C1 segment of cervical spinal cord (tissue), 14 donors: ENCODE results near the gene ACO2.
"Not testable (repeated sequence)": the region's sequence is repeated elsewhere in the genome, so short reads cannot be mapped to it uniquely, and the experiment has no call there.

ENCODE experiments used
- DNase-seq, 14 donors: peaks; one replicate each; lab custom pipeline; 2025; lab: John Stamatoyannopoulos, UW

The ACO2 gene

DNA sequence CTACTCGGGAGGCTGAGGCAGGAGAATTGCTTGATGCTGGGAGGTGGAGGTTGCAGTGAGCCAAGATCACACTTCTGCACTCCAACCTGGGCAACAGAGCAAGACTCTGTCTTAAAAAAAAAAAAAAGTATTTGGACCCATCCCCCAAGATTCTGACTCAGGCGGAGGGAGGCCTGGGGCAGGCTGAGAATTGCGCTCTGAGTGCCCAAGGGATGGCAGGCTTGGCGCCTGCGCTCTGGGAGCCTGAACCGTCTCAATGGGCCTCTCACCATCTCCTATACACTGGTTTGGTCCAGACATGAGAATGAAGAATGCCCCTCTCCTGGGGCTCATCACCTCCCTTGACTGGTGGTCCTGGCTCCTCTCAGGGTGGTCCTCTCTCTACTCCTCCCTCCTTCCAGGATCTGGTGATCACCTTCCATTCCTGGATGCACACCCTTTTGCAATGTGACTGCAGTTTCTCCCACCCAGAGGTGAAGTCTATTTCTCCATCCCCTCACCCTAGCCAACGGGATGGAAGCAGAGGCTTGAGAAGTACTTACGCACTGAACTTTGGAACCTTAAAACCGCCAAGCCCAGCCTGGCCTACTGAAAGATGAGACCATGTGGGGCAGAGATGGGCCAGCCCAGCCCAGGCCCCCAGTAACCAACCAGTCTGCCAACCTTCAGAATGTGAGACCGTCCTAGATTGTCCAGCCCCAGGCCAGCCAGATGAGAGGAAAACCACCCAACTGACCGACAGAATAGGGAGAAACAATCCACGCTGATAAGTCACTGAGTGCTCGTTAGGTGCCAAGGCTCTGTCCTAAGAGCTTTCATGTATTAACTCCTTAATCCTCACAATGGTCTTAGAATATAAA lies 70.5 kb downstream of the ACO2 start:
- peak in 2 of 14 donors; percentile 29 to 34 for DNase-seq

DNA sequence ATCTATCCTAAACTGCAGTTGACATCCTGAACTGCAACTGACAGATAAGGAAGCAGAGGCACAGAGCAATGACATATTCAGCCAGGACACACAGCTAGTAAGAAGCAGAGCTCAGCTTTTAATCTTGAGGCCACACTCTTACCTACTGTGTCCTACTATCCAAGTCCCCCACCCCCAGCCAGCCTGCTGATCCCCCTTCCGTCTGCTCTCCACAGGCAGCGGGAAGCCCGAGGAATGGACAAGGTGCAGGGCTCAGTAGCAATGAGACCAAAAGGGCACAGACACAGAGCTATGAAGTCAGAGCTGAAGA lies 71.0 kb downstream of the ACO2 start:
- DNase-seq: no peak

DNA sequence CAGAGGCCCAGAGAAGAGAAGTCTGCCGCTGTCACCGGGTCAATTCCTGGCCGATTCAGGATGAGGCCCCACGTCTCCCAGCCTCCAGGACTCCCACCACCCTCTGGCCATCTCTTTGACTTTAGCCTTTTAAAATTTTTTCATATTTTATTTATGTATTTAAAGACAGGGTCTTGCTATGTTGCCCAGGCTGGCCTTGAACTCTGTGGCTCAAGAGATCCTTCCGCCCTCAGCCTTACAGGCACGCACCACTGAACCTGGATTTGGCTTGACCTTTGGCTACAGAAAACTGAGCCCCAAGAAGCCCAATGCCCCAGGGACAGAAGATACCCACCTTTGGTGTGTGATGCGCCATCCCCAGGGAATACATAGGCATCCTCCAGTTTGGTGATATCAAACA lies 71.4 kb downstream of the ACO2 start:
- DNase-seq: no peak

DNA sequence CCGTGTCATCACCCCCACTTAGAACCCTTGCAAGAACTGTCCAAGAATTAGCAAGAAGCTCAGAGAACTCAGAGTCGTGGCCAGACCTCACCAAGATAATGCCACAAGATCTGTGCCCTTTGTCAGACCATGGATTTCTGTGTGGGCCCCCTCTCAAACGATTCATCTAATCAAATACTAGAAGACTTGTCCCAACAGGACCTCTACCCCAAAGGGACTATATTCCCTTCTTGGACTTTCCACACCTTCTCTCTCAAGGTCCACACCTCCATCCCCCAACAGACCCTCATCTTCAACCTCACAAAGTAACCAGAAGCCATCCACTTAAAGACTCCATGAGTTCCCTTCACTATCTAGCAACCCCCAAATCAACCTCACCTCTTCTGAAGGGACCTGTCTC lies 72.6 kb downstream of the ACO2 start:
- no peak for DNase-seq

DNA sequence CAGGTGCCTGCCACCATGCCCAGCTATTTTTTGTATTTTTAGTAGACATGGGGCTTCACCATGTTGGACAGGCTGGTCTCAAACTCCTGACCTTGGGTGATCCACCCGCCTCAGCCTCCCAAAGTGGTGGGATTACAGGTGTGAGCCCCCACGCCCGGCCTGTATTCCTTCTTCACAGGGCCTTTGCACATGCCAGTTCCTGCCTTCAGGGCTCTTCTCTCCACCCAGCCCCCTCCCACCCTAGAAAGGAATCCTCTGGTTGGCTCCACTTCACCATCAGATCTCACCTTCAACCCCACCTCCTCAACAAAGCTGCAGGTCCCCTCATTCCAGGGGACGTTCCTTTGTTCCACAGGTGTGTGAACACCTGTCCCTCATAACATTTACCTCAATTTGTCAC lies 73.3 kb downstream of the ACO2 start:
- no peak for DNase-seq

DNA sequence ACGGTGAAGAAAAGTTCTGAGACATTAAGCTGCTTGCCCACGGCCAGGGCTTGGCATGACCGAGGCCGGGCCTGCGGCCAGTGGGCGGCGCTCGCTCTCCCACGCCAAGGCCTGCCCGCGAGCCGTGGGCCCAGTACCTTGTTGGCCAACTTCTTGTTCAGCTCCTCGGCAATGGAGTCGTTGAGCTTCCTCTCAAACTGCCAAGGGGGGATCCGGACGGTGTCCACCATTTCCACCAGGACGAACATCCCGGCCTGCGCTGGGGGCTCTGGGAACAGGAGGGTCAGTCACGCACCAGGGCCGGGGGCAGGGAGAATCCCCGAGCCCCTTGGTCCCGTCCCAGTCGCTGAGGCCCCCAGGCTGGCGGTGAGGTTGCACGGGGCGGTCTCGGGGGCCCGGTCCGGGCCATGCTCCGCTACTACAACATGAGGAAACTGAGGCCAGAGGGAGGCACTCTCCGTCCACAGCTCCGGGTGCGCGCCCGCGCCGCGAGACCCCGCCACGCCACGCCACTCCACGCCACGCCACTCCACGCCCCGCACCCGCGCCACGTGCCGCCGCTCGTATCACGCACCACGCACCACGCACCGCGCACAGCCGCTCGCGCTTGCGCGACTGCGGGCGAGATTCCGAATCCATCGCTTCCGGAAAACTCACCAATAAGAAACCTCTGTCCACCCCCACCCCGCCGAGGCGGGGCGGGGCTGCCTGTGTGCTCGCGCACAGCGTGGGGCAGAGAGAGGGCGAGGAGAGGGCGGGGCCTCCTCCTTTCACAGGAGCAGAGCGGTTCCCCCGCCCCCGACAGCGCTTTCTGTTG lies 75.1 kb downstream of the ACO2 start, which contains the start of gene POLR3H:
POLR3H (minus strand) TSS at position 617 of the 817 bp plus-strand sequence; CDS start at position 248, 369 bp downstream.
- peak; percentile 68 to 99 (median 92) for DNase-seq

DNA sequence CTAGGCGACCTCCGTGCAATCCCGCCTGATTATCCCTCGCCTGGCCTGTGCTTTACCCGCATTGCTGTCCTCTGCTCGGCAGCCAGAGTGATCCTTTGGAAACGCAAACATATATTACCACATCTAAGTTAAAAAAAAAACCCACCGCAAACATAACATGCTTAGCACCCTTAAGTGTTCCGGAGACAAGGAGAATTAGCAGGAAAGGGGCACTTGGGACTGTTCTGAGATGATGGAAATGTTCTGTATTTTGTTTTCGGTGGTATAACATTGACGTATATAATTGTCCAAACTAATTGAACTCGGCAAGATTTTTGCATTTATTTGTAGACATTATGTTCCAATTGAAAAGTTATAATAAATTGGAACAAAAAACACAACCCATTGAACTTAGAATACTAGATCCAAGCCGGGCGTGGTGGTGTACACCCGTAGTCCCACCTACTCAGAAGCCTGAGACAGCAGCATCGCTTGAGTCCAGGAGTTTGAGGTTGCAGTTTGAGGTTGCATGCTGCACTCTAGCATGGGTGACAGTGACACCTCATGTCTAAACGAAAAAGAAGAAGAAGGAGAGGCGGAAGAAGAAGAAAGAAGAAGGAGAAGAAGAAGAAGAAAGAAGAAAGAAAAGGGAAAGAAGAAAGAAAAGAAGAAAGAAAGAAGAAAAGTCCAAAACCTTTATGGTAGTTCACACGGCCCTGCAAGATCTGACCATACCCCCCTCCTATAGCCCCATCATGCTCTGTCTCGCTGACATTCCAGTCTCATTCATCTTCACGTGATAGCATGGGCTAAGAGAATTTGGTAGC lies 76.0 kb downstream of the ACO2 start:
- no peak for DNase-seq

DNA sequence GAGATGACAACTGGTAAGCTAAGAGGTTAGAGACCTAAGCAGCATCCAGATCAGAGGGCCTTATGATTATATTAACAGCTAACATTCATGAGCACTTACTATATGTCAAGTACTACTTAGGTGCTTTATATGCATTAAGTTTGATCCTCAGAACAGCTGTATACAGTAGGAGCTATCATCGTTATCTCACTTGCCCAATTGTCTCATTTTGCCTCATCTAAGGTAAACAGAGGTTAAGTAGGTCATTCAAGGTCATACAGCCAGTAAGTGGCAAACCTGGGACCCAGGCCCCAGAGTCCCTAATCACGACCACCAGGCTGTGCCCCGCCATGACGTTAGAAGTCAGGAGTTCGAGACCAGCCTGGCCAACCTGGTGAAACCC lies 79.9 kb downstream of the ACO2 start:
- no peak for DNase-seq

DNA sequence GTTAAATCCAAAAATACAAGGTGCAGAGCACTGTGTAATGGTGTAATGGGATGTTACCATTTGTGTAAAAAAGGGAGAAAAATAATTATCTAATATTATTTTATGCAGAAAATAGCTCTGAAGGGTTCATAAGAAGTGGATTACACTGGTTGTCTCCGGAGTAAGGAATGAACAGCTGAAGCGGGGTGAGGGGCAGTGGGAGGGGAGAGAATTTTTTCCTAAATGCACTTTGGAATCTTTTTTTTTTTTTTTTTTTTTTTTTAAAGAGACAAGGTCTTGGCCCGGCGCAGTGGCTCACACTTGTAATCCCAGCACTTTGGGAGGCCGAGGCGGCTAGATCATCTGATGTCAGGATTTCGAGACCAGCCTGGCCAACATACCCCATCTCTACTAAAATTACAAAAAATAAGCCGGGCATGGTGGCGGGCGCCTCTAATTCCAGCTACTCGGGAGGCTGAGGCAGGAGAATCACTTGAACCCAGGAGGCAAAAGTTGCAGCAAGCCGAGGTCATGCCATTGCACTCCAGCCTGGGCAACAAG lies 82.1 kb downstream of the ACO2 start:
- no peak for DNase-seq

DNA sequence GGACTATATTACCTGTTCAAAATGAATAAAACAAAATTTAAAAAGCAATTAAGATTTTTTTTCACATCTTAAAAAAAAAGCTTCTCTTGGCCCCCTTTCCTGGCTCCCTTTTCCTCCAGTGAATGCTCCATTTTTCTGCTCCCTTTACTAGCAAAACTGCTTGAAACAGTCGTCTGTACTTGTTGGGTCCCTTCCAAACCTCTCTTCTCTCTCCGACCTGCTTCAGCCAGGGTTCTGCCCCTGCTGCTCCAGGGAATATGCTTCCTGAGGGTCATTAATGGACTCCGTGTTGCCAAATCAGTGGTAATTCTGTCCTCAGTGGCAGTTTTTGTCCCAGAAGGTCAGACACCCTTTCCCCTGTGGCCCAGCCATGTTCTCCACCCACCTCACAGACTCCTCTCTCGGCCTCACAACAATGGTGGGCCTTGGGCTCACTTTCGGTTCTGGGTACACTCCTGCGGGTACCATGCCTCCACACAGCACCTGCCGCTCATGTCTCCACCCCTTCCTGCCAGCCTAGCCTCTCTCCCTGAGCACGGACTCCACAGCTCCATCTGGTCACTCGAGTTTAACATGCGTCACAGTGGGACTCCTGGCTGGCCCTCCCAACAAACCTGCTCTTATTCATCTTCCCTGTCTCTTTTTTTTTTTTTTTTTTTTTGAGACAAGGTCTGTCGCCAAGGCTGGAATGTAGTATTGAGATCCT lies 83.1 kb downstream of the ACO2 start:
- DNase-seq: peak in 1 of 14 donors; percentile 79

DNA sequence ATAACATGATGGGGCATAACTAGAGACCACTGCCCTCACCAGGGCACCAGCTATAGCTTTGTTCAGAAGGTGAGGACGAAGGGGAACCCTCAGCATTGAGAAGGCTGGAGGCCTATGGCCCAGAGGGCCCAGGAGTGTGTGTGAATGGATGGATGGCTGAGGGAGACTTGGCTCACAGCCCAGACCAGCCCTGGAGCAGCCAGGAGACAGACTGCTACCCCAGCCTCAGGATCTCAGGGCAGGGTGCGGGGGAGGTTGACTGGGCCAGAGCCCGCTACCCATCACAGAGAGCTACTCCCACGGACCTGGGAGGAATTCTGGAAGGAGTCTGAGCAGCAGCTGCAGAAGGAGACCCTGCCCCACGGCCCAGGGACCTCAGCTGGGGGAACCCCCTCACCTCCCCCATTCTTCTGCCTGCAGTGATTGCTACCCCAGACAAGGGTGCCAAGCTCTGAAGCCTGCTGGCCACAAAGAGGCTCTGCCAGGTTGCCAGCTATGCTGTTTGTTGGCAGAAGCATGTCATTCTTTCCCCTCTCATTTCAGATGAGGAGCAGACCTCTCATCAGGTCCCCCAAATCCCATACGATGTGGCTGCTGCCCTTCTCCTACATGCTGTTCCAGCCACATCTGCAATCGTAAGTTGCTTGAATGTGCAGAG lies 86.5 kb downstream of the ACO2 start:
- peak in 1 of 14 donors; percentile 39 for DNase-seq

DNA sequence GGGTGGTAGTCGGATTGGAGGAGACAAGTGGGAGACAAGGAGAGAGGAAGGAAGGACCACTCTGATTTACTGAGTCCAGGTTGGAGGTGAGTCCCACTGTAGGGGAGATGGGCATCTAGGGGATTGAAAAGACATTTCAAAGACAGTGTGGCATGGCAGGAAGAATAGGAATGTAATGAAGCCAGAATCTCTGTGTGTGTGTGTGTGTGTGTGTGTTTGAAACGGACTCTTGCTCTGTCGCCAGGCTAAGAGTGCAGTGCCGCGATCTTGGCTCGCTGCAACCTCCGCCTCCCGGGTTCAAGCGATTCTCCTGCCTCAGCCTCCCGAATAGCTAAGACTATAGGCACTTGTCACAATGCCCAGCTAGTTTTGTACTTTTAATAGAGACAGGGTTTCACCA lies 87.6 kb downstream of the ACO2 start:
- DNase-seq: no peak

DNA sequence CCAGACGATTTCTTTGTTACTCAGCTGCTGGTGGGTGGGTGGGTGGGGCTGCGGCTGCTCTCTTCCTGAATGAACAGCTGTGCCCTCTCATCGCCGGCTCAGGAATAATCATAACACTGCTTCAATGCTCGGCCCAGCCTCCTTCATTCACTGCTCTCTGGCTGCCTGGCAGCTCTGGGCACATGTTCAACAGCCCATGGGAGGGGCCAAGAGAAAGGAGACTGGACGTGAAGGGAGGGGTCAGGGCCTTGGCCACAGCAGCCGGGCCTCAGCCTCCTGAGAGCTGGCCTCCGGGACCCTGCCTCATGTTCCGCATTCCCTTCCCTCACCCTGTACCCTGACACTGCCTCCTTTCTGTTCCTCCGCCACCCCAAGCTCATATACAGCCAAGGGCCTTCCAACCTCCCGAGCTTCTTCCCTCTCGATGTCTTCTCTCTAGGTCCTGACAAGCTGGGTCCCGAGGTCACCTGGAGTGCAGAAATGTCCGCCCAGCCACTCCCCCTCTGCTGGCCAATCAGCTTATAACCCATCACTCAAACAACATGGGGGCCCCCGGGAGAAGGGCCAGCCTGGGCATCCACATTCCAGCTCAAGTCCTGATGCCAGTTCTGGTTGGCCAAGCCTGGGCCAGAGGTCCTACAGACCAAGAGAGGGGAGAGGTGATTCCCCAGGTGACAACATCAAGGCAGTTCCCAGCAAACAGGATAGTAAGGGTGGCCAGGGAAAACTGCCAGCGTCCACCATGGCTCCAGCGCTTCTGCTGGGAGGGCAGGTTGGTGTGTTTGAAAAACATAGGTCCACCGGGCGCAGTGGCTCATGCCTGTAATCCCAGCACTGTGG lies 88.7 kb downstream of the ACO2 start:
- DNase-seq: peak in 10 of 14 donors; percentile 30 to 69 (median 41)

DNA sequence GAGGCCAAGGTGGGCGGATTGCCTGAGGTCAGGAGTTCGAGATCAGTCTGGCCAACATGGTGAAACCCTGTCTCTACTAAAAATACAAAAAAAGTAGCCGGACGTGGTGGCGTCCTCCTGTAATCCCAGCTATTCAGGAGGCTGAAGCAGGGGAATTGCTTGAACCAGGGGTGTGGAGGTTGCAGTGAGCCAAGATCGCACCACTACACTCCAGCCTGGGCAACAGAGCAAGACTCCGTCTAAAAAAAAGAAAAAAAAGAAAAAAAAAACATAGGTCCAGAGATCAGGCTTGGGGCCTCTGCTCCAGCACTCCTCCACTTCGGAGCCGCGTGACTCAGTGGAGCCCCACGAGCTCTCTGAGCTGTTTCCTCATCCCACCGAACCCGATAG lies 89.3 kb downstream of the ACO2 start:
- not testable (repeated sequence) for DNase-seq

DNA sequence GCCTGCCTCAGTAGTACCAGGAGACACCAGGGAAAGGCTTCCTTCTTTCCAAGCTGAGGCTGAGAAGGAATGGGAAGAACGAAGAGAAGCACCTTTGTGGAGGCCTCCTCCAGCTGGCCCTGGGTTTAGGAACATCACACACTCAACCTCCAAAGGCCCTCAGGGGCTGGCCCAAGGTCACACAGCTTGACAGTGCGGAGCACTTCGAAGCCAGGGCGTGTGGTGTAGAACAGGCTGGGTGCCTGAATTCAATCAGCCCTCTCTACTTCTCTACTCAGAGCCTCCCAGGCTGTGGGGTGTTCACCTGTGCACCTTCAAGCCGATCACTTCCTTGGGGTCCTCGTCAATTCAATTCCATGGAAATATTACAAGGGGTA lies 91.2 kb downstream of the ACO2 start:
- DNase-seq: no peak

DNA sequence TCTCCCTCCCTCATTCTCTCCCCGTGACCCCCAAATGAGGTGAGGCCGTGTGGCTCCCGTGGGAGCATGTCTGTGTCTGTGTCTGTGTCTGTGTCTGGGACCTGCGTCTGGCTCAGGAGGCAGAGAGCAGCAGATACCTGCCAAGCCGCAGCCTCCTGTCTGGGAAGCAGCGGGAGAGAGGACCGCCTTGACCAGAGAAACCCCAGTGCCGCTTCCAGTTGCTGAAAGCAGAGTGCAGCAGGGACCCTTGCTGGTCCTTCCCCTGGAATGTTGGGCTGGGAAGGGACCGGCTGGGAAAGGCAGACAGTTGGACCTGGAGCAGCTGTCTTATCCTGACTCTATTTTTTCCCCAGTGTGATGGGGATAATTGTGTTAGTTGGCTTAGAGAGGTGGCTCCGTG lies 92.4 kb downstream of the ACO2 start:
- DNase-seq: peak in 2 of 14 donors; percentile 31 to 64

DNA sequence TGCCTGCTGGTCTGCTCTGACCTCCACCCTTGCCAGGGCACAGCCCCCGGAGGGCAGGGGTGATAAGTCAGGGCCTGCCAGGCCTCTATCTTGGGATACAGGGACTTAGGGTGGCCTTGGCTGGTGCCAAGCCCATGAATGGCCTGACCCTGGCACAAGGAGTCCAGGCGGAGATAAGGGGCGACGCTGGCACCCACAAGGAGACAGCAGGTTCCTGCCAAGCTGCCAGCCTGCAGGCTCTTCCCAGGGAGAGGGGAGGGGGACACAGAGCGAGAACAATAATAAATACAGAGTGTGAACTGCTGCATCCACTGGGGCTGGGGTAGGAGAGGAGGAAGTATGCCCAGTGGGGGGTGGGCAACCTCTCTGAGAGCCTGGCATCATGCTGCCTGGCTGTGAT lies 92.9 kb downstream of the ACO2 start:
- peak in 1 of 14 donors; percentile 64 for DNase-seq

DNA sequence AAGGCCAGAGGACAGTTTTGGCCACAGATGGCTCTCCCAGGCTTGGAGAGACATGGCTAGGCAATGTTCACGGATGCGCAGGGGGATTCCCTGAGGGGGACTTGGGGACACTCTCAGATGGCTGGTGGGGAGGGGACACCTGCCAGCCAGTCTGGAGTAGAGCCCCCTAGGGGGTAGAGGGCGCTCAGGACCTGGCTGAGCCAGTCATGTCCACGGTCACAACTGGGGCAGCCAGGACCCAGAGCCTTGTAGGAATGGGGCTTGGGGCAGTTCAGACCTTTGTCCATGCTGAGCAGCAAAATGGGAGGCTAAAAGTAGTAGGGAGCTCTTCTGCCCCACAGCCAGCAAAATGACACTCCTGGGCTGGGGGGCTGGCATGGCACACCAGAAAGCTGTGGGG lies 93.5 kb downstream of the ACO2 start:
- no peak for DNase-seq

DNA sequence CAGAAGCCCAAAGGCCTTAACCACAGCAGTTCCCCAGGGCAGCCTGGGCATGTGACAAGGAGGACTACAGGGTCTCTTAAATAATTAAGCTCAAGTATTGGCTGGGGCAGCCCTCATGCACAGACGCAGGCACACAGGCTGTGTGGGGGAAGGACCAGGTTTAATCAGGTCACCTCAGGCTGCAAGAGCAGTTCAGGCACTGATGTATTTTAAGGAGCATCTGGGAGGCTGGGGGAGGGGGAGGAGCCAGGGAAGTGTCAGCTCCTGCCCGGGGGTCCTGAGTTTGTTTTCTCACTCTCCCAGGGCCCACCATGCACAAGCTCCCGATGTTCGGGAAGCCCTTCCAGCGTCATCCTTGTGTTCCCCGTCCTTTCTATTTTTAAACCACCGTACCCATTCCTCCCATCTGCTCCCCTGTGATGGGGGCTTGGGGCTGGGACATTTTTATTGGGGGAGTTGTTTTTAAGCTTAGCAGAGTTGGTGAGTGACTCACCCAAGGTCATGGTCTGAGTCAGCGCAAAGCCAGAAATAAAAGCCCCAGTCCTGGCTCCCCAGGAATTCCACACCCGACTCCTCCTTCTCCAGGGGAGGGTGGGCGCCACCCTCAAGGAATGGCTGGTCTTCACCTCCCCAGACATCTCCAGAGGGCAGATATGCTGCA lies 94.3 kb downstream of the ACO2 start:
- peak in 1 of 14 donors; percentile 44 for DNase-seq
